GM12878 (cell line): ENCODE results near the gene ZNF546.

Experiments used
- ELK1 ChIP-seq: IDR thresholded peaks from 2 replicates; pipeline ENCODE4 v1.6.1; 2012; ENCODE audit warnings: low read depth, low read length, improper control_type of control experiment
- MTA2 ChIP-seq: fragments of 450-650 bp; IDR thresholded peaks from 2 replicates; pipeline ENCODE4 v1.6.1; 2016; ENCODE audit warnings: low read depth, mild to moderate bottlenecking, moderate library complexity
- MYC ChIP-seq: IDR thresholded peaks from 2 replicates; pipeline ENCODE4 v1.6.1; 2011; ENCODE audit warnings: mild to moderate bottlenecking, low read length, moderate library complexity, inconsistent platforms; ENCODE audit not compliant: insufficient read depth, insufficient replicate concordance, insufficient read length, severe bottlenecking
- SREBF2 ChIP-seq: IDR thresholded peaks from 2 replicates; pipeline ENCODE4 v1.6.1; 2012; ENCODE audit warnings: mild to moderate bottlenecking, low read length

- TF ChIP-seq SREBF2, result no peak
- TF ChIP-seq MTA2, result no peak
- no peak for TF ChIP-seq ELK1
- no peak for TF ChIP-seq MYC
Measured at GRCh38 chr19:39963898-39964297, 33.0 kb upstream of the ZNF546 start.
